IPS-18a (cell line): ENCODE measurements around the gene PLSCR3.
"Not testable (repeated sequence)": the region's sequence is repeated elsewhere in the genome, so short reads cannot be mapped to it uniquely, and the experiment has no call there.

Source experiments
- H3K27ac ChIP-seq: one replicate; pipeline ENCODE4 v1.5.1; 2013; ENCODE audit warnings: low read length
- H3K27me3 ChIP-seq: one replicate; pipeline ENCODE4 v1.6.1; 2013; ENCODE audit warnings: mild to moderate bottlenecking, low read length; ENCODE audit not compliant: control insufficient read depth, insufficient read depth
- H3K36me3 ChIP-seq: one replicate; pipeline ENCODE4 v1.6.1; 2013; ENCODE audit warnings: low read depth, low read length; ENCODE audit not compliant: control insufficient read depth
- H3K4me1 ChIP-seq: one replicate; pipeline ENCODE4 v1.6.1; 2013; ENCODE audit warnings: low read depth, low read length; ENCODE audit not compliant: control insufficient read depth
- H3K4me3 ChIP-seq: one replicate; pipeline ENCODE4 v1.5.1; 2013; ENCODE audit warnings: low read length
- H3K9ac ChIP-seq: one replicate; pipeline ENCODE4 v1.6.1; 2013; ENCODE audit warnings: mild to moderate bottlenecking, low read length, moderate library complexity
- H3K9me3 ChIP-seq: one replicate; pipeline ENCODE4 v1.6.1; 2013; ENCODE audit warnings: low read depth, low read length; ENCODE audit not compliant: control insufficient read depth

The PLSCR3 gene

DNA sequence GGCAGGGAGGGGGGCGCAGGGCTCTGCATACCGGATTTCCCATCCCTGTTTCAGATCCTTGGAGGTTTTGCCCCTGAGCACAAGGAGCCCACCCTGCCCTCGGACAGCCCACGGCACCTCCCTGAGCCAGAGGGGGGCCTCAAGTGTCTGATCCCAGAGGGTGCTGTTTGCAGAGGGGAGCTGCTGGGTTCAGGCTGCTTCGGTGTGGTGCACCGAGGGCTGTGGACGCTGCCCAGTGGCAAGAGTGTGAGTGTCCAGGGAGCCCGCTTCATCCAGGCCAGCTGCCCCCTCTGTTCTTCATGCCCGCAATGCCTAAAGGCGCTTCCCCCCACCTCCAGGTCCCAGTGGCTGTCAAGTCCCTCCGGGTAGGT, 11.0 kb downstream of the PLSCR3 start:
- peaks cover 53% of the 10 kb centered on the region for H3K27me3 ChIP-seq
- peaks cover 7% of the 10 kb centered on the region for H3K9me3 ChIP-seq
- peaks cover 10% of the 10 kb centered on the region for H3K4me1 ChIP-seq
- H3K4me3 ChIP-seq = no peak overlapping the region
- H3K27ac ChIP-seq = no peak overlapping the region
- H3K36me3 ChIP-seq = no peaks in the 10 kb centered on the region
- H3K9ac ChIP-seq = no peak overlapping the region

DNA sequence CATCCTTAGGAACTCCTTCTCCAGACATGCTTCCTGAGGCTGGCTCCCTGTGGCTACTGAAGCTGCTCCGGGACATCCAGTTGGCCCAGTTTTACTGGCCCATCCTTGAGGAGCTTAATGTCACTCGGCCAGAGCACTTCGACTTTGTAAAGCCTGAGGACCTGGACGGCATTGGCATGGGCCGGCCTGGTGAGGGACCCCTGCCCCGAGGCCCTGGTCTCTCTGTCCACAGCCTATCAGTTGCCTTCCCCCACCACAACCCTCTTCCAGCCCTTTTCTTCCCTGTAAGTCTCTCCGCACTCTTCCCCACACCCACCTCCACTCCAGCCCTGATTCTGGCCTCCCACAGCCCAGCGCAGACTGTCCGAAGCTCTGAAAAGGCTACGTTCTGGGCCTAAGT, 11.4 kb downstream of the PLSCR3 start:
- Histone ChIP-seq H3K9ac (no peak overlapping the region), H3K4me1 (peaks cover 10% of the 10 kb centered on the region), H3K4me3 (no peak overlapping the region), H3K27me3 (peaks cover 53% of the 10 kb centered on the region), H3K36me3 (no peaks in the 10 kb centered on the region), H3K9me3 (peaks cover 7% of the 10 kb centered on the region), H3K27ac (no peak overlapping the region)

DNA sequence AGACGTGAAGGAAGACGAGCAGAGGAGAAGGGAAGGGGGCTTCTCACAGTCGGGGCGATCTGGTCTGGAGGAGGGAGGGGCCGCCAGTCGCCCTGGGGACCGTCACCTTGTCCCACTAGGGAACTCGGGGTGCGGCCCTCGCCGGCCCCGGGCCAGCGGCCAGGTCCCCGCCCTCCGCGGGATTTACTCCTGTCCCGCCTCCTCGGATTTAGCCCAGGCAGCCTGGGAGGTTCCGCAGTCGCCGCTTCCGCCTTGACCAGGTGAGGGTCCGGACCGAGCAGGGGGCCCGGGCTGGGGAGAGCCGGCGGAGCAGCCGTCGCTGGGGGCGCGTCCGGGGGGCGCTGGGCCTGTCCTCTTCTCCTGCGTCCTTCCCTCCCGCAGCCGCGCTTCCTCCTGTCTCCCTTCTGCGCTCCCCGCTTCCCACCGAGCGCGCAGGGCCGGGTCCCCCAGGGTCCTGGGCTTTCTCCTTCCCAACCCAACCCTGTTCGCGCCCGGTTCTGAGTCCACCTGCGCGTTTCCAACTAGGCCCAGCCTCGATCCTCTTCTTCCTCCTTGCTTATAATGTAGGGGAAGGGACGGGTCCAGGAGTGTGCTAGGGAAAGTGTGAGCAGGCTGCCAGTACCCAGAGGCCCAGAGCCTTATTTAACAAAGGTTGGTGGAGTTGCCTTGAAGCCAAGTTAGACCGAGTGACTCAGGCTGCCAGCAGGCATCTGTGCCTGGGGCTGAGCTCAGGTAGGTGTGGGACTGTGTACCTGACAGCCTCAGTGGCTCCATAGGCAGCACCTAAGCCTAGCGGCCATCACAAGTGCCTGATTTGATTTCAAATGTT, 13.3 kb downstream of the PLSCR3 start, which contains the start of gene TNK1:
Gene TNK1 (plus strand): TSS at position 235 of the 829 bp plus-strand sequence. CDS start 1,838 bp downstream, outside the sequence.
- Histone ChIP-seq H3K4me1 (peaks cover 10% of the 10 kb centered on the region), H3K27ac (no peak within 1 kb of the TSS)

DNA sequence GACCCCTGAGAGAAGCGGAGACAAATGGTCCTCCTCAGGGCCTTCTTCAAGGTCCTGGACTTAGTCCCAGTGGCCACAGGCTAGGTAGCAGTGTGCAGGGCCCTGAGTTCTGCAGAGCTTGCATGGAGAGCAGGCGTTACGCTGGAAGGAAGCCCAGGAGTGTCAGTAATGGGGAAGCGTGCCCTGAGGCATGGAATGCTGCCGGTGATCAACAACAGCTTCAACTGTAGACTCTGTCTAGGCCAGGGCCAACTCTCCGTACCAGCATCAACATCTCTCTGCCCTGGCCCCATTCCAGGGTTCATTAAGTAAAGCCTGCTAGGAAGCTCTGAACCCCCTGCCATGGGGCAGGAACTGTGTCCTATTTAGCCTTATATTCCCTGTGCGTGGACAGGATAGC, 14.0 kb downstream of the PLSCR3 start:
- Histone ChIP-seq H3K9me3 (peaks cover 7% of the 10 kb centered on the region), H3K36me3 (no peaks in the 10 kb centered on the region), H3K27ac (no peak overlapping the region), H3K27me3 (peaks cover 53% of the 10 kb centered on the region), H3K4me3 (peak overlapping the region; percentile 66), H3K9ac (no peak overlapping the region), H3K4me1 (peaks cover 10% of the 10 kb centered on the region)

More for the DNA sequence above, 13.3 kb downstream of the PLSCR3 start, which contains the start of gene TNK1:
- Histone ChIP-seq H3K36me3 (no peaks in the 10 kb centered on the region), H3K27me3 (peaks cover 53% of the 10 kb centered on the region), H3K9ac (peak within 1 kb of the TSS; percentile 39), H3K4me3 (peak within 1 kb of the TSS; percentile 66), H3K9me3 (peaks cover 7% of the 10 kb centered on the region)

DNA sequence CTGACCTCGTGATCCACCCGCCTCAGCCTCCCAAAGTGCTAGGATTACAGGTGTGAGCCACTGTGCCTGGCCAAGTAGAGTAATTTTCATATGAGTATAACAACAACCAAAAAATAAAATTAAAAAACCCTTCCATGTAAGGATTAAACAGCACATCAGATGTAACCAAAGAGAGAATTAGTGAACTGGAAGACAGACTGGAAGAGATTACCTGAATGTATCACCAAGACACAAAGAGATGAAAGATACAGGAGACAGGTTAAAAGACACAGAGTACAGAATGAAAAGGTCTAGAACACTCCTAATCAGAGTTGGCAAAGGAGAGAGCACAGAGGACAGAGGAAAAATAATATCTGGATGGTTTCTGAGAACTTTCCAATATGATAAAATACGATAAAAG, 15.2 kb downstream of the PLSCR3 start:
- peaks cover 48% of the 10 kb centered on the region for H3K27me3 ChIP-seq
- H3K27ac ChIP-seq = no peak overlapping the region
- no peak overlapping the region for H3K9ac ChIP-seq
- H3K4me1 ChIP-seq = peaks cover 6% of the 10 kb centered on the region
- H3K36me3 ChIP-seq = no peaks in the 10 kb centered on the region
- H3K4me3 ChIP-seq = no peak overlapping the region
- H3K9me3 ChIP-seq = peaks cover 7% of the 10 kb centered on the region

DNA sequence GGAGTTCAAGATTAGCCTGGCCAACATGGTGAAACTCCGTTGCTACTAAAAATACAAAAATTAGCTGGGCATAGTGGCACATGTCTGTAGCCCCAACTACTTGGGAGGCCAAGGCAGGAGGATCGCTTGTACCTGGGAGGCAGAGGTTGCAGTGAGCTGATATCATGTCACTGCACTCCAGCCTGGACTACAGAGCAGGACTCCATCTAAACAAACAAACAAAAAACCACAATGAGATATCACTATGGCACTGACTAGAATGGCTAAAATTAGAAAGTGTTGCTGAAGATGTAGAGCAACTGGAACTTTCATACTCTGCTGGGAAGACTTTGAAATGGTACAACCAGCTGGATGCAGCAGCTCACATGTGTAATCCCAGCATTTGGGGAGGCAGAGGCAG, 20.0 kb downstream of the PLSCR3 start:
- H3K9me3 ChIP-seq = peaks cover 2% of the 10 kb centered on the region
- no peak overlapping the region for H3K27ac ChIP-seq
- no peak overlapping the region for H3K4me3 ChIP-seq
- no peak overlapping the region for H3K9ac ChIP-seq
- H3K4me1 ChIP-seq = no peaks in the 10 kb centered on the region
- H3K36me3 ChIP-seq = no peaks in the 10 kb centered on the region
- H3K27me3 ChIP-seq = peaks cover 2% of the 10 kb centered on the region

DNA sequence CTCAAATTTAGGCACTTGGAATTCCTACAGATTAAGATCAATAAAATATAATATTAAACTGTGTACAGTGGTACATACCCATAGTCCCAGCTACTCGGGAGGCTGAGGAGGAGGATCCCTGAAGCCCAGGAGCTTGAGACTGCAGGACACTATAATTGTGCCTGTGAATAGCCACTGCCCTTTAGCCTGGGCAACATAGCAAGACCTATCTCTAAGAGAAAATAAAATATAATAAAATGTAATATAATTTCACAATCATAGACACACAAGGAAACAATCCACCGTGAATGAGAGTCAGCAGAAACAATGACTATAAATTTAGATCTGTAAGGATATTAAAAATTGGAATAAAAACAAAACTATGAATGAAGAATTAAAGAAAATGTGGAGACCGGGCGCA, 23.5 kb downstream of the PLSCR3 start:
- H3K36me3 ChIP-seq = no peaks in the 10 kb centered on the region
- no peaks in the 10 kb centered on the region for H3K27me3 ChIP-seq
- no peak overlapping the region for H3K9ac ChIP-seq
- no peak overlapping the region for H3K4me3 ChIP-seq
- H3K9me3 ChIP-seq = no peaks in the 10 kb centered on the region
- no peak overlapping the region for H3K27ac ChIP-seq
- peaks cover 5% of the 10 kb centered on the region for H3K4me1 ChIP-seq

DNA sequence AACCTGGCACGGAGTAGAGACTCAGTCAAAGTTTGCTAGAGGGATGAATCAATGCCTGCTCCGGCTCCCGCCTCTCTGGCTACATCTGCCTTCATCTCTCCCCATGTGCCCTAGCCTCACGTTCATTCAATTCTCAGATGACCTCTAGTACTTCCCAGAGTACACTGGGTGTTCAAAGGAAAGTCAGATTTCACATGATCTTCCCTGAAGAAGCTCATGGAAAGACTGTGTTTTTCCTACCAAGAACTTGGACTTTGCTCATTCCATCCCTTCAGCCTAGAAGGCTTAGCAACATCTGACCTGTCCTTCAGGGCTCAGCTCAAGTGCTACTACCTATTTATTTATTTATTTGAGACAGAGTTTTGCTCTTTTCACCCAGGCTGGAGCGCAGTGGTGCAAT, 24.5 kb downstream of the PLSCR3 start:
- Histone ChIP-seq H3K36me3 (no peaks in the 10 kb centered on the region), H3K4me3 (no peak overlapping the region), H3K9ac (no peak overlapping the region), H3K27me3 (no peaks in the 10 kb centered on the region), H3K4me1 (peaks cover 5% of the 10 kb centered on the region), H3K9me3 (no peaks in the 10 kb centered on the region), H3K27ac (no peak overlapping the region)

DNA sequence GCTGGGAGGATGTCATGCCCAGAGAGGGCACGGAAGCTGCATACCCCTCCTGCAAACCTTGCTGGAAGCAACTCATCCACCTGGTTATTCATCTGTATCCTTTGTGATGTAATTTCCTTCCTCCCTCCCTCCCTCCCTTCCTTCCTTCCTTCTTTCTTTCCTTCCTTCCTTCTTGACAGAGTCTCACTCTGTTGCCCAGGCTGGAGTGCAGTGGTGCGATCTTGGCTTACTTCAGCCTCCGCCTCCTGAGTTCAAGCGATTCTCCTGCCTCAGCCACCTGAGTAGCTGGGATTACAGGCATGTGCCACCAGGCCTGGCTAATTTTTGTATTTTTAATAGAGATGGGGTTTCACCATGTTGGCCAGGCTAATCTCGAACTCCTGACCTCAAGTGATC, 25.7 kb downstream of the PLSCR3 start:
- H3K9me3 ChIP-seq, H3K9ac ChIP-seq, H3K27me3 ChIP-seq, H3K4me3 ChIP-seq, H3K36me3 ChIP-seq, H3K27ac ChIP-seq, H3K4me1 ChIP-seq: not testable (repeated sequence)

DNA sequence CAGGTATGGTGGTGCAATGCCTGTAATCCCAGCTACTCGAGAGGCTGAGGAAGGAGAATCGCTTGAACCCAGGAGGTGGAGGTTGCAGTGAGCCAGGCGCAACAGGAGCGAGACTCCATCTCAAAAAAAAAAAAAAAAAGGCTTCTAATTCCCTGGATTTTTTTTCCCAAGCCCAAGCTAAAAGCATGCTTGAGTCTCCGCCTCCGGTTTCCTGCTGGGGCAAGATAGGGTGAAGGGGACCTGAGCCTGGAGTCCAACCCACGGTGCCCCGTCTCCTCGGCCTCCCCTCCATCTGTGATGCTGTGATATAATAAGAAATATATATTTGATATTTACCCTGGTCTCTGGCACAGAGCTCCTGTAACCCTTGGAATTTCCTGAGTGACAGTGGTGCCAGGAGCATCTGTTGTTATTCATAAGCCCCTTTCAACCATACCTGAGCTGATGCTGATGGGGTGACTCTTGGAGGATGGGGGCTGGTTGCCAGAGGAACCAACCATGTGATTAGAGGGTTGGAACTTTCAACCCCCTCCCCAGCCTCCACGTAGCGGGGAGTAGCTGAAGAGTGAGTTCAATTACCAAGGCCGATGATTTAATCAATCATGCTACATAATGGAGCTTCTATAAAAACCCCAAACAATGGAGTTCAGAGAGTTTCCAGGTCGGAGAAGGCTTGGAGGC, 26.3 kb downstream of the PLSCR3 start:
- Histone ChIP-seq H3K9me3 (no peaks in the 10 kb centered on the region), H3K27ac (no peak overlapping the region), H3K9ac (no peak overlapping the region), H3K36me3 (no peaks in the 10 kb centered on the region), H3K27me3 (no peaks in the 10 kb centered on the region), H3K4me1 (peaks cover 5% of the 10 kb centered on the region), H3K4me3 (no peak overlapping the region)

DNA sequence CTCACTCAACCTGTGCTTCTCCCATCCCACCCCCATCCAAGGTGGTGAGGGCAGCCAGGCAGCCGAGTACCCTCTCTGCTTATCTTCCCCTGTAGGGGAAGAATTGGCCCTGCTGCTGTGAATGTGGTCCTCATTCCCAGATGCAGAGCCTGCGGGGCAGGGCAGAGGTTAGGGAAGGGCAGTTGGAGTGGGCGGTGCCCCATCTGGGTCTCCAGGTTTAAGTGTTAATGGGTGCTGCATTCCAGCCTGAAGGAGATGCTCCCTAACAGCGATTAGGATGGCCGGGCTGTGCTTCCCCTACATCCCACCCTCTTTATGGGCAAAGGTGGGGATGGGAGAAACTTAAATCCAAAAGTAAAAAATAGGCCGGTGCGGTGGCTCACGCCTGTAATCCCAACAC, 27.2 kb downstream of the PLSCR3 start:
- H3K27me3 ChIP-seq = no peaks in the 10 kb centered on the region
- no peak overlapping the region for H3K4me3 ChIP-seq
- no peak overlapping the region for H3K9ac ChIP-seq
- no peak overlapping the region for H3K27ac ChIP-seq
- H3K9me3 ChIP-seq = no peaks in the 10 kb centered on the region
- H3K36me3 ChIP-seq = no peaks in the 10 kb centered on the region
- peaks cover 5% of the 10 kb centered on the region for H3K4me1 ChIP-seq

DNA sequence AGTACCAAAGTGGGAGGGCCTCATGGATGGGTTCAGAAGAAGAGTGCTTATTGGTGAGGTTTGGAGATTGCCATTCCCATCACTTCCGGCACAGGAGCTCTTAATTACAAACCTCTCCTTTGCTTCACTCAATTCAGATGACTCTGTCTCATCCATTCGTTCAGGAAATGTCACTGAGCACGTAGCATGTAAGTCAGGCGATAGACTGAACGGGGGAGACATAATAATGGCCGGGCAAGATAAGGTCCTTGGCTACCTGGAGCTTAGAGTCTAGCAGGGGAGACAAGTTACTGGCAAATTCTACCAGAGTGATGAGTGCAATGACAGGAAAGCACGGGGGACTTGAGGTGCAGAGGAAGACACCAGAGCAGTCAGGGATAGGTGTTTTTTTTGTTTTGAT, 28.4 kb downstream of the PLSCR3 start:
- not testable (repeated sequence) for H3K4me1 ChIP-seq, H3K36me3 ChIP-seq, H3K9ac ChIP-seq, H3K27ac ChIP-seq, H3K9me3 ChIP-seq, H3K27me3 ChIP-seq, H3K4me3 ChIP-seq
